ENCODE results near the gene DNAJC30.

DNAJC30 gene

GRCh38 chr7:73633323-73633722 is 49.9 kb downstream of the DNAJC30 start:
- no peak for TF ChIP-seq CTCF (IDR thresholded peaks at IDR 0.05; ENCODE audit: control insufficient read depth, insufficient read depth, low read depth, low read length, missing control alignments)
- DNase-seq (ENCODE audit: low read depth): no peak
- H3K4me3 ChIP-seq (ENCODE audit: control insufficient read depth, low read depth, low read length): no peak overlapping the region

- no peak overlapping the region for H3K4me3 ChIP-seq (ENCODE audit: control insufficient read depth, low read depth, low read length)
- TF ChIP-seq CTCF (IDR thresholded peaks at IDR 0.05; ENCODE audit: control insufficient read depth, insufficient read depth, low read depth, low read length, missing control alignments): no peak
- no peak for DNase-seq (ENCODE audit: low read depth)
These were observed 51.7 kb downstream of the DNAJC30 start for GRCh38 chr7:73631558-73631957.
